ENCODE results near the gene ATP11A. TPM values are rescaled to one million over a fixed set of nuclear protein-coding genes. Genes with fewer than 3 reads are reported as not detected.

ATP11A gene
- total and polyA plus RNA-seq, 10 of the 15 experiments (the other 5 are each of a cell fraction or from before 2014, with no cell fraction given): 1.4 to 69.6 (median 14.4) TPM

DNA sequence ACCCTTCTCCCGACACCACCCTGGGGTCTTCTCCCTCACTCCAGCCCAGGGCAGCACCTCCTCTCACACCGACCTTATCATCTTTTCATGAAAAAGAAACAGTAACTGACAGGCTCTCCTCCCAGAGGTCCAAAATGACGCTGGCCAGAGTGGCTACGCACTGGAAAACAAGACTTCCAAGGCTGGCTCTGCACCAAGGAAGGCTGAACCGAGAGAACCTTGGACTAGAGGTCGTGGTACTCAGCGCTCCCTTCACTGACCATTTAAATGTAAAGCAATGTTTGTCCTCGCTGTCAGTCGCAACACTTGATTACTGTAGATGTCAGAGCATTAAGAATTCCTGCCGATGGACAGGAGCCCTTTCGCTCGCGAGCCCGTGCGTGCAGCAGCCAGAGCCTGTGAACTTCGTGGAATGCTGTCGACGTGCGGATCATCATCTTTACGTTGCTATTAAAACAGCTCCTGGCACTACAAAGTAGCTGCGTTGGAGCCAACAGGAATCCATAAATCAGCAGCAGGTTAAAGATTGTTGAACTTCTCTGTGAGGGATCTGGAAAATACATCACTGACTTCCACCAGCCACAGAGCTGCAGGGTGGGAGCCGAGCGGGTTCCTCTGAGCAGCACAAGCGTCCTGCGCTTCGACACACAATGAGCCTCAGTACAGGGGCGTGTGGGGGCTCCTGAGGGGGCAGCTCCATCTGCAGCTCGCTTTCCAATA is 153.7 kb downstream of the ATP11A start:
- ChIA-PET CTCF (no interaction called here), RAD21 (ENCODE audit: unreplicated experiment) (no interaction called here), POLR2A (no interaction called here), SMC1A (ENCODE audit: uncharacterized antibody, unreplicated experiment) (no interaction called here)
- FAIRE-seq (no peak), ATAC-seq (no peak), DNase-seq (ENCODE audit: low read depth, low spot score) (no peak)
- no peaks in the 10 kb centered on the region for H3K79me2 ChIP-seq (ENCODE audit: control insufficient read depth, insufficient read depth, low read length)
- intact Hi-C loops (cut with micrococcal nuclease; ENCODE audit: unreplicated experiment): no loop called here
- H3K27ac ChIP-seq (ENCODE audit: control insufficient read depth, insufficient read depth): no peak overlapping the region
- H4K20me1 ChIP-seq (ENCODE audit: control insufficient read depth, insufficient read depth): no peaks in the 10 kb centered on the region
- no peak overlapping the region for H3K4me3 ChIP-seq
- WGBS (ENCODE audit: insufficient coverage, insufficient replicate concordance, low lambda C conversion rate, missing lambda C conversion rate): 96% methylated on average over 28 of the region's 28 CpGs
- no peak overlapping the region for H2AFZ ChIP-seq (ENCODE audit: control insufficient read depth, low read depth, low read length)
- no peaks in the 10 kb centered on the region for H3K27me3 ChIP-seq (replicated peaks in 1 of 2; ENCODE audit: control insufficient read depth in 2 of 2, insufficient read depth in 2 of 2, low read length in 1 of 2)
- BruUV-seq (replicated peaks): no TSS peak
- in situ Hi-C loops (cut with MboI): no loop called here
- no peak overlapping the region for H3K9ac ChIP-seq (ENCODE audit: control insufficient read depth, insufficient read depth, low read length)
- H3K36me3 ChIP-seq (ENCODE audit: control insufficient read depth in 2 of 2, insufficient read depth in 2 of 2, low read length in 1 of 2): peaks cover 5 to 6% of the 10 kb centered on the region in 2 experiments
- H3K4me2 ChIP-seq (ENCODE audit: control insufficient read depth, insufficient read depth): no peak overlapping the region
- TF ChIP-seq TCF12 (IDR thresholded peaks at IDR 0.05; ENCODE audit: low read depth, low read length) (no peak), BMI1 (IDR thresholded peaks at IDR 0.05; ENCODE audit: borderline replicate concordance) (no peak), ZSCAN29 (IDR thresholded peaks at IDR 0.05) (no peak), CEBPB (IDR thresholded peaks at IDR 0.05; ENCODE audit: borderline replicate concordance in 1 of 2, low read depth in 2 of 2, low read length in 2 of 2) (no peak), RAD21 (IDR thresholded peaks at IDR 0.05; ENCODE audit: insufficient read depth, low read depth, low read length) (no peak), POLR2A (IDR thresholded peaks at IDR 0.05; ENCODE audit: low read depth, low read length) (no peak), HDAC6 (IDR thresholded peaks at IDR 0.05; ENCODE audit: unreplicated experiment) (no peak), ZBED1 (IDR thresholded peaks at IDR 0.05; ENCODE audit: borderline replicate concordance) (no peak), NR2F1 (conservative IDR thresholded peaks at IDR 0.05) (no peak), KAT2A (conservative IDR thresholded peaks at IDR 0.05; ENCODE audit: control insufficient read depth, low read depth, low read length) (no peak), BCL11A (IDR thresholded peaks at IDR 0.05; ENCODE audit: low read depth, low read length) (no peak), TCF3 (IDR thresholded peaks at IDR 0.05; ENCODE audit: borderline replicate concordance, insufficient read depth, low read depth, low read length) (no peak), LARP7 (IDR thresholded peaks at IDR 0.05) (no peak), PML (IDR thresholded peaks at IDR 0.05; ENCODE audit: low read length) (no peak), EP300 (IDR thresholded peaks at IDR 0.05; ENCODE audit: borderline replicate concordance in 1 of 2, control insufficient read depth in 1 of 2, low read depth in 2 of 2, low read length in 2 of 2) (no peak)
- TF ChIP-seq, protein P1, sequence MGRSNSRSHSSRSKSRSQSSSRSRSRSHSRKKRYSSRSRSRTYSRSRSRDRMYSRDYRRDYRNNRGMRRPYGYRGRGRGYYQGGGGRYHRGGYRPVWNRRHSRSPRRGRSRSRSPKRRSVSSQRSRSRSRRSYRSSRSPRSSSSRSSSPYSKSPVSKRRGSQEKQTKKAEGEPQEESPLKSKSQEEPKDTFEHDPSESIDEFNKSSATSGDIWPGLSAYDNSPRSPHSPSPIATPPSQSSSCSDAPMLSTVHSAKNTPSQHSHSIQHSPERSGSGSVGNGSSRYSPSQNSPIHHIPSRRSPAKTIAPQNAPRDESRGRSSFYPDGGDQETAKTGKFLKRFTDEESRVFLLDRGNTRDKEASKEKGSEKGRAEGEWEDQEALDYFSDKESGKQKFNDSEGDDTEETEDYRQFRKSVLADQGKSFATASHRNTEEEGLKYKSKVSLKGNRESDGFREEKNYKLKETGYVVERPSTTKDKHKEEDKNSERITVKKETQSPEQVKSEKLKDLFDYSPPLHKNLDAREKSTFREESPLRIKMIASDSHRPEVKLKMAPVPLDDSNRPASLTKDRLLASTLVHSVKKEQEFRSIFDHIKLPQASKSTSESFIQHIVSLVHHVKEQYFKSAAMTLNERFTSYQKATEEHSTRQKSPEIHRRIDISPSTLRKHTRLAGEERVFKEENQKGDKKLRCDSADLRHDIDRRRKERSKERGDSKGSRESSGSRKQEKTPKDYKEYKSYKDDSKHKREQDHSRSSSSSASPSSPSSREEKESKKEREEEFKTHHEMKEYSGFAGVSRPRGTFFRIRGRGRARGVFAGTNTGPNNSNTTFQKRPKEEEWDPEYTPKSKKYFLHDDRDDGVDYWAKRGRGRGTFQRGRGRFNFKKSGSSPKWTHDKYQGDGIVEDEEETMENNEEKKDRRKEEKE (IDR thresholded peaks at IDR 0.05): no peak
- no peaks in the 10 kb centered on the region for H3K4me1 ChIP-seq (ENCODE audit: control insufficient read depth, insufficient read depth, low read length)
- no peaks in the 10 kb centered on the region; the same call in 2 of the 3 replicates for H3K9me3 ChIP-seq (replicated peaks; ENCODE audit: control insufficient read depth, insufficient read depth, low read length)

All from GM12878 (cell line).